HG03025 (cell line): ENCODE data around the gene PPP2R2D.
"Not testable (repeated sequence)": the region's sequence is repeated elsewhere in the genome, so short reads cannot be mapped to it uniquely, and the experiment has no call there.

Source experiments
- ATAC-seq: cut with Tn5 transposase; IDR thresholded peaks from one replicate; pipeline ENCODE4 v1.9.1; 2021; ENCODE audit warnings: mild to moderate bottlenecking, moderate library complexity; ENCODE audit not compliant: unreplicated experiment, low FRiP score

Gene PPP2R2D

DNA sequence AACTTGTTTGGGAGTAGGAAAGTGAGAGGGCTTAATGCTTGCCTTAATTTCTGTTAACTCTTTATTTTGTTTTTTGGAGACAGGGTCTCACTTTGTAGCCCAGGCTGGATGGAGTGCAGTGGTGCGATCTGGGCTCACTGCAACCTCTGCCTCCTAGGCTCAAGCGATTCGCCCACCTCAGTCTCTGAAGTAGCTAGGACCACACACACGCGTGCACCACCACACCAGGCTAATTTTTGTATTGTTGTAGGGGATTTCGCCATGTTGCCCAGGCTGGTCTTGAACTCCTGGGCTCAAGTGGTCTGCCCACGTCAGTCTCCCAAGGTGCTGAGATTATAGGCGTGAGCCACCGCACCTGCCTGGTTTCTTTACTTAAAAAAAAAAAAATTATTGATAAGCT is 1.9 kb downstream of the PPP2R2D start:
- no peak for ATAC-seq

GRCh38 chr10:131905267-131905571 is 4.4 kb downstream of the PPP2R2D start:
- ATAC-seq, result no peak

DNA sequence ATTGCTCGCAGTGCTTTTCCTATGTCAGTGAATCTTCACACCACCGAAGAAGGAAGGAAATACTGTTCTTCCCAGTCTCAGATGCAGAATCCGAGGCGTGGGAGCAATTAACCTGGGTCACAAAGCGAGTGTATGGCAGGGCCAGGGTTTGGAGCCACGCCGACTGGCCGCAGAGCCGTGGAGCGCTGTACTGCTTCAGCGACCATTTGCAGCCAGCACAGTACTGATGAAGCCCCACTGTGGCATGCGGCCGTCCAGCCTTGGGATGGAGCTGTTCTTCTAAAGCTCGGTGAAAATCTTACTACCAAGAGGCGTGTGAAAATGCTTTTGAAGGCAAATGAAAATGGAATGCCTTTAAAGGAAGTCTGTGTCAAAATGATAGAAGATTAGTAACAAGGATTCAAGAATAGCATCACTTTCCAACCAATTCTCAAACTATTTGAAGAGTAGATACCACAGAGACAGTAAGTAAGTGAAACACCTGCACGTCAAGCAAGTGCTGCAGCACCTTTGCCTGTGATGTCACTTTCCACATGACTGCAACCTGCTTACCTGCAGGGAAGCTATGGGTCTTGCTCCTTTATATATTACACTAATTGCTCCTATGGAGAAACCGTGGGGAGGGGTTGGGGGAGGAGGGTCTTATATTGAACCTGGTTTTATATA is 4.9 kb downstream of the PPP2R2D start:
- ATAC-seq, result no peak

- ATAC-seq, result no peak
Measured at GRCh38 chr10:131906269-131906639, 5.4 kb downstream of the PPP2R2D start.

GRCh38 chr10:131907679-131908078 is 6.9 kb downstream of the PPP2R2D start:
- ATAC-seq, result no peak

DNA sequence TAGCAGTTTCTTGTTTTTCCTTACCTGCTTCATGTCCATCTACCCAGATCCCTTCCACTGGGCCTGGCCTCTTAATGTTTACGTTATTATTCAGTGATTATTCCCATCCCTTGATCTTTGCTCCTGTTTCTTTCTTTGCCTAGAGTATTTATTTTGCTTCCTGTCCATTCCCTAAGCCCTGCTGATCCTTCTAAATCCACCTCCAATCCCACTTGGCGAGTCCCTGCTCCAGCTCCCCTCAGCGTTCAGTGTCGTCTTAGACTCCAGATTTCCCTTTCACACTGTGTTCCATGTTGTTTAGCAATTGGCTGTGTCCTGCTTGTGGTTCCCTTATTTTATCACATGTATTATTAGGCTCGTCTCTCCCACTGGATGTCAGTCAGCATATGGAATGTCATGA is 7.3 kb downstream of the PPP2R2D start:
- ATAC-seq, result no peak

DNA sequence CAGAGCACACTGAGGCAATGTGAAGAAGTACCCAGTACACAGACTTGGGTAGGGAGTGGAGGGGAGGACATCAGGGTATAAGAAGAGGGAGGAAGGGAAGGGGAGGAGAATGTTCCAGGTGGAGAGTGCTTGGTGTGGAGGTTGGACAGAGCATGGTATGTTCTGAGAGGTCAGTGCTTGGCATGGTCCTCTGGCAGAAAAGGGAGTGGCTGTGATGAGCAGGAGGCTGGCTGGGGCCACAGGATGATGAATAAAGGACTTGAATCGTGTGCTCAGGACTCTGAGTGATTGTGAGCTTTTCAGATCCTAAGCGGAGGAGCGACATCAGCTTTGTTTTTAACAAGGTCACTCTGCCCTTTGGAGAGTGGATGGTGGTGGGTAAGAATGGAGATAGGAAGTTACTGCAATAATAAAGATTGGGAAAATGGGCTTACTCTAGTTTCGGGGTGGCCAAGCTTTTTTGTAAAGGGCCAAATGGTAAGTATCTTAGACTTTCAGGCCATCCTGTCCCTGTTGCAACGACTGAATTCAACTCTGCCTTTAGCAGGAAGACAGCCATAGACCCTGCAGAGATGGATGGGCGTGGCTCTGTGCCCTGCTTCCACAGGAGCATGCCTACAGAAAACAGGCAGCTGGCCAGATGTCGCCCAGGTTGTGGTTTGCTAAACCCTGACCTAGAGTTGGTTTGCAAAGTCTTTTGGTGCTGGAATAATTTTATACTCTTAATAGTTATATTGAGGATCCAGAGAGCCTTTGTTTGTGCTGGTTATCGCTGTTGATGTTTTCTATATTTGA is 8.4 kb downstream of the PPP2R2D start:
- ATAC-seq, result no peak

GRCh38 chr10:131909929-131910328 is 9.1 kb downstream of the PPP2R2D start:
- ATAC-seq, result no peak

DNA sequence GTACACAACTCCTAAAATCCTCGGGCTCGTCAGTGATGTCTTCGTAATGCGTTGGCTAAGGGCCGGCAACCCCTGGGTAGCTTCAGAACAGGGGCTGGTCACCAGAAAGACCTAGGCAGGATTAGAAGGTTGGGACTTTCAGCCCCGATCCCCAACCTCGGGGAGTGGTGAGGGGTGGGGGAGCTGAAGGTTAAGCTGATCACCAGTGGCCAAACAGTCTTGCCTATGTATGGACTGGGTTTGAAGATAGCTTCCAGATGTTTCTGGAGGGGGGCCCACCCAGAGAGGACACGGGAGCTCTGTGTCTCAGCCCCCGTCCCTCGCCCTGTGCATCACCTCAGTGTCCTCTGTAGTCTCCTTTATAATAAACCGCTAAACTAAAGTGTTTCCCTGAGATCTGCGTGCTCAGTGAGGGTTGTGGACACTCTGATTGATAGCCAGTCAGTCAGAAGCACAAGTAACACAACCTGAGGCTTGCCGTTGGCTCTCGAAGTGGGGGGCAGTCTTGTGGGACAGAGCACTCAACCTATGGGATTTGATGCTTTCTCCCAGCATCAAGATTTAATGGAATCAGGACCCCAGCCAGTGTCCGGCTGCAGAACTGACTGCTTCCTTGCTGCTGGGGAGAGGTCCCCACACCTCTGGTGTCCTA is 10.0 kb downstream of the PPP2R2D start:
- no peak for ATAC-seq

GRCh38 chr10:131911451-131911850 is 10.6 kb downstream of the PPP2R2D start:
- no peak for ATAC-seq

DNA sequence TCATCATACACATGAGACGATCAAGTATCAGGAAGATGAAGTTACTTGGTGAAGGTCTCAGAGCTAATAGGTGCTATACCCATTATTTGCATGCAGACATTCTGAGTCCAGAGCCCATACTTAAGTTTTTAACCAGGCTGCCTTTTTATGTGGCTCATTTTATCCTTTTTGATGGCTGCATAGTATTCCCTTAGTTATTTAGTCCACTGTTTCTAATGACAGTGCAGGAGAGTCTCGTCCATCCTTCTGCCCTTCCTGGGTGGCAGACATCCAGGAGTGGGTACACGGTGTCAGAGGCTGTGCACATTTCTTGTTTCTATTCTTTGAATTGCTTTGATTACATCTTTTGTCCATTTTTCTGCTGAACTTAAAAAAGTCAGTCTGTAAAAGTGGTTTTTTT is 11.8 kb downstream of the PPP2R2D start:
- ATAC-seq, result no peak

DNA sequence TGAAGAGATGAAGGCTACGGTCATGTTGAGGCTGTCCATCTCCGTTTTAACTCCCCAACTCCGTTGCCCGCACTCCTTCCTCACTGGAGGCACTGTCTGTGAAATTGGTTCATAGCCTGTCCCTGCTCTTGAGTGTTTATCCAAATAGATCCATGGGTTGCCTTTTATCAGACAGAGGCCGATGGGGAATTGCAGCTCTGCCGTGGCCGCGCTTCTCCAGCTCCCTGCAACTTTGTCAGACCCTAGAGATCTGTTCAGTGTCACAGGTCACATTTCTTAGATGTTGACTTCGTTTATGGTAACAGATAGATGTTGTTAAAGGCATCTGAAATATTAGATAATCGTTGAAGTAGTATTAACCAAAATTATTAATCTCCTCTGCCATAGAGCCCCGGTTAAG is 14.7 kb downstream of the PPP2R2D start:
- ATAC-seq, result no peak

DNA sequence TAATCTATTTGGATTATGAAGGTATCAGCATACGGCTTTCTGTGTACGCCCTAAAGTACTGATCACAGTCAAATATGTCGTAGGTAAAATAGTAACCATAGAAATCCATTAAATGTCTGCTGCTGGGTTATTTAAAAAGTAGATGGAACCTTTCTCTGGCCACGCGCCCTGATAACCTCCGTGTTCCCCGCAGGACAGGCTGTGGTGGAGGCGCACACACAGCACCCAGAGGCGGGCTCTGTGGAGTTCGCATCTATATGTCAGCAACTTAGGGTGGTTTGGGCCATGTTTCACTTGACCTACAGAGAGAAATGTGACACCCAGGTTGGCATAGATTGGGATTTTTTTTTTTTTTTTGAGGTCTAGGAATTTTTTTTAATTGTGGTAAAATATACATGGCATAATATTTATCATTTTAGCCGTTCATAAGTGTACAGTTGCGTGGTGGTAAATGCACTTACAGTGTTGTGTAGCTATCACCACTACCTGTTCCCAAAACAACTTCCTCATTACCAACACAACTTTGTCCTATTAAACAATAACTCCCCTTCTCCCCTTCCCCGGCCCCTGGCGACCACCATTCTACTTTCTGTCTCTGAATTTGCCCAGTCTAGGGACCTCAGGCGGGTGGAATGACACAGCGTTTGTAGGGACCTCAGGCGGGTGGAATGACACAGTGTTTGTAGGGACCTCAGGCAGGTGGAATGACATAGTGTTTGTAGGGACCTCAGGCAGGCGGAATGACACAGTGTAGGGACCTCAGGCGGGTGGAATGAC is 15.4 kb downstream of the PPP2R2D start:
- ATAC-seq, result no peak

- not testable (repeated sequence) for ATAC-seq
Measured at GRCh38 chr10:131916767-131917160, 16.0 kb downstream of the PPP2R2D start.

- not testable (repeated sequence) for ATAC-seq
Measured at GRCh38 chr10:131917496-131917895, 16.7 kb downstream of the PPP2R2D start.

DNA sequence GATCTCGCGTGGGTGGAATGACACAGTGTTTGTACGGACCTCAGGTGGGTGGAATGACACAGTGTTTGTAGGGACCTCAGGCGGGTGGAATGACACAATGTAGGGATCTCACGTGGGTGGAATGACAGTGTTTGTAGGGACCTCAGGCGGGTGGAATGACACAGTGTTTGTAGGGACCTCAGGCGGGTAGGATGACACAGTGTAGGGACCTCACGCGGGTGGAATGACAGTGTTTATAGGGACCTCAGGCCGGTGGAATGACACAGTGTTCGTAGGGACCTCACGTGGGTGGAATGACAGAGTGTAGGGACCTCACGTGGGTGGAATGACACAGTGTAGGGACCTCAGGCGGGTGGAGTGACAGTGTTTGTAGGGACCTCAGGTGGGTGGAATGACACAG is 18.7 kb downstream of the PPP2R2D start:
- not testable (repeated sequence) for ATAC-seq

- ATAC-seq, result no peak
Measured at GRCh38 chr10:131920151-131920550, 19.3 kb downstream of the PPP2R2D start.

DNA sequence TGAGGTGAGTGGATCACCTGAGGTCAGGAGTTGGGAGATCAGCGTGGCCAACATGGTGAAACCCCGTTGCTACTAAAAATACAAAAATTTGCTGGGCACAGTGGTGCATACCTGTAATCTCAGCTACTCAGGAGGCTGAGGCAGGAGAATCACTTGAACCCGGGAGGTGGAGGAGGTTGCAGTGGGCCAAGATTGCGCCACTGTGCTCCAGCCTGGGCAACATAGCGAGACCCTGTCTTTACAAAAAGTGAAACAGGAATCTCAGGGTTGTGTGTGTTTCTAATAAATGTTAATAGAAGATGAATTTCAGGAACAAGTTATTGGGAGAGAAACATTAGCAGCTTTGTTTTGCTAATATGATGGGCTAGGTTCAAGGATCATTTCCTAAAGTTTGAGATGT is 19.9 kb downstream of the PPP2R2D start:
- ATAC-seq, result no peak

DNA sequence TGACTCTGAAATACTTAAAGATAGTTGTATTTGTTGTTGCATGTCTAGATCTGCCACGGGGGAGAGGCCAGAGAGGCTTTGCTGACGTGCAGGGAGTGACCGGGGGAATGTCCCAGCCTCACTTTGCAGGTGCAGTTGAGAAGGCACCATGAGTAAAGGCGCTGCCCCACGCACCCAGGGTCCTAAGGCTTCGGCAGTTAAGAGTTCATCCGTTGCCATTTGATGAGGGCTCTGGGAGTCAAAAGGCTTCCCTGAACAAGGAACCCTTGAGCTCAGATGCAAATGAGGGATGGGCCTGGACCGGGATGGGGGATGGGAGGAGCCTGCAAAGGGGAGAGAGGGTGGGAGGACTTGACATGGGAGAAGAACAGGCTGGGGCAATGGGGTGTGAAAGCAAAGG is 20.4 kb downstream of the PPP2R2D start:
- ATAC-seq, result peak; percentile 57

DNA sequence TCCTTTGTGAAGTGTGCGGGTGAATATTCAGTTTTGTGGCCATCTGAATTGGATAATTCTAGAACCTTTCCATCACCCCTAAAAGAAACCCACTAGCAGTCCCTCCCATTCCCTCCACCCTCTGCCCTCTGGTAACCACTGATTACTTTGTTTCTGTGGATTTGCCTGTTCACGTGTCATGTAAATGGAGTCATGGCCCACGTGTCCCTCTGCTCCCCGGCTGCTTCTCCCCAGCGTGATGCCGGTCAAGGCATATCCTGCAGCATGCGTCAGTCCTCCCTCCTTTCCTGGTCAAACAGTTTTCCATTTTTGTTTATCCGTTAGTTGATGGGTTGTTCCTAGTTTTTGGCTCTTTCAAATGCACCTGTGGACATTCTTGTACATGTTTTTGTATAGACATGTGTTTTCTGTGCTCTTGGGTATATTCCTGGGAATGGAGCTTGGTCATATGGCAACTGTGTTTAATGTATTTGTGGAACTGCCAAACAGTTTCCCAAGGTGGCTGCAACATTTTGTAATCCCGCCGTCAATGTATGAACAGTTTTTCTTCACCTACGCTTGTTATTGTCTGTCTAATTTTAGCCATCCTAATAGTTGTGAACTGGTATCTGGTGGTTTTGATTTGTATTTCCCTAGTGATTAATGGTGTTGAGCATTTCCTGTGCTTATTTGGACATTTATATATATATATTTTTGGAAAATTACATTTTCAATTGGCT is 22.4 kb downstream of the PPP2R2D start:
- ATAC-seq, result no peak
